ENCODE data around the gene FLOT1.

GRCh38 chr6:30743099-30744053 is 889 bp upstream of the FLOT1 start:
- no peak for TF ChIP-seq CTCF (conservative IDR thresholded peaks at IDR 0.05; ENCODE audit: low read depth, low read length)
- TF ChIP-seq EZH2 (IDR thresholded peaks at IDR 0.05; ENCODE audit: borderline replicate concordance, low read depth, low read length, poor library complexity, severe bottlenecking), result no peak
